Gastroesophageal sphincter (tissue), 4 donors: Measurements from ENCODE around the gene PKN1. TPM values are rescaled to one million over a fixed set of nuclear protein-coding genes. Genes with fewer than 3 reads are reported as not detected.

ENCODE experiments used
- ATAC-seq: fragments of 150-250 bp; one replicate; pipeline ENCODE4 v1.9.1; 2016; ENCODE audit warnings: mild to moderate bottlenecking, moderate library complexity
- H3K27ac ChIP-seq, 4 donors: fragments of 200-600 bp; sonication (generic) in 3 of 4; 1 replicate in 3 of 4; 2 replicates in 1 of 4; pipeline ENCODE4 v1.5.1; 2016 to 2019
- H3K27me3 ChIP-seq: fragments of 200-600 bp; sonication (generic); one replicate; pipeline ENCODE4 v1.5.1; 2019
- H3K36me3 ChIP-seq, 2 donors: fragments of 200-600 bp; sonication (generic); one replicate each; pipeline ENCODE4 v1.5.1; 2019; ENCODE audit warnings: control low read depth in 1 of 2
- H3K4me1 ChIP-seq, 3 donors: fragments of 200-600 bp; sonication (generic); 1 replicate in 2 of 3; 2 replicates in 1 of 3; pipeline ENCODE4 v1.5.1; 2016 to 2019; ENCODE audit warnings: control low read depth in 2 of 3
- H3K4me3 ChIP-seq, 2 donors: fragments of 200-600 bp; sonication (generic); one replicate each; pipeline ENCODE4 v1.5.1; 2019; ENCODE audit warnings: mild to moderate bottlenecking in 1 of 2, moderate library complexity in 1 of 2
- H3K9me3 ChIP-seq, 3 donors: fragments of 200-600 bp; sonication (generic); one replicate each; pipeline ENCODE4 v1.5.1; 2017 to 2019; ENCODE audit warnings: control low read depth in 2 of 3
- EP300 ChIP-seq: sonication (generic); formaldehyde crosslinking; IDR thresholded peaks from one replicate; pipeline ENCODE4 v1.6.1; 2017; ENCODE audit warnings: antibody characterized with exemption, mild to moderate bottlenecking
- POLR2A ChIP-seq, 2 donors: fragments of 450-650 bp; IDR thresholded peaks; one replicate each; pipeline ENCODE4 v1.6.1; 2017; ENCODE audit warnings: antibody characterized with exemption in 2 of 2, mild to moderate bottlenecking in 2 of 2, moderate library complexity in 1 of 2
- POLR2AphosphoS5 ChIP-seq: sonication (generic); formaldehyde crosslinking; IDR thresholded peaks from one replicate; pipeline ENCODE4 v1.6.1; 2017; ENCODE audit warnings: antibody characterized with exemption
- WGBS, 2 donors: methylation state at CpG; one replicate each; pipeline ENCODE4 v1.1.5; 2018; ENCODE audit warnings: low coverage in 1 of 2; 5-methylcytosine and 5-hydroxymethylcytosine counted together
- total RNA-seq, 4 donors: library from RNA; depleted of rRNA; stranded (reverse); fragments of >200 nt; gene quantifications; one replicate each; pipeline ENCODE4 v1.1.0, GENCODE V29; 2016
- TF ChIP-seq, protein P1 (sequence below), 4 experiments: fragments of 200-600 bp in 2 of 4; fragments of 450-650 bp in 2 of 4; sonication (generic) in 1 of 4; IDR thresholded peaks; one replicate each; pipeline ENCODE4 v1.5.1; 2017 to 2019; ENCODE audit warnings: antibody characterized with exemption in 4 of 4, mild to moderate bottlenecking in 2 of 4, moderate library complexity in 2 of 4

The PKN1 gene
- total RNA-seq, 4 donors from 2014 or later: 98.2 to 286 (median 139) TPM

DNA sequence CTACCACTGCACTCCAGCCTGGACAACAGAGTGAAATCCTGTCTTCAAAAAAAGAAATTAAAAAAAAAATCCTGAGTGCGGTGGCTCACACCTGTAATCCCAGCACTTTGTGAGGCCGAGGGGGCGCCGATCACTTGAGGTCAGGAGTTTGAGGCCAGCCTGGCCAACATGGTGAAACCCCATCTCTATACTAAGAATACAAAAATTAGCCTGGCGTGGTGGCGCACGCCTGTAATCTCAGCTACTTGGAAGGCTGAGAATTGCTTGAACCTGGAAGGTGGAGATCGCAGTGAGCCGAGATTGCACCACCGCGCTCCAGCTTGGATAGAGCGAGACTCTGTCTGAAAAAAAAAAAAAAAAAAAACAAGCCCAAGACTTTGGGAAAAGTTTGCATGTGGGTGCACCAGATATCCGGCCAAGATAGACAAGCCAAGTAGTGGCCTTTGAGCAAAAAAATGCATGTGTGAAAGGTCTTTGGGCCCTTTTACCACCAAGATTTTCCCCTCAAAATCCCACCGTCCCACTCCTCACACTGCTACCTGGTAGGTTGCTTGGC is 79.4 kb downstream of the PKN1 start:
- no peak for ATAC-seq
- 76 to 90% methylated on average over 4 to 11 of the region's 14 CpGs for WGBS, 2 donors
- no peak overlapping the region for H3K4me3 ChIP-seq
- H3K36me3 ChIP-seq: peaks cover 0 to 41% of the 10 kb centered on the region in 2 donors
- no peaks in the 10 kb centered on the region for H3K27me3 ChIP-seq
- H3K4me1 ChIP-seq: peaks cover 0 to 55% (median 26%) of the 10 kb centered on the region in 3 donors
- H3K27ac ChIP-seq: no peak overlapping the region
- TF ChIP-seq EP300 (no peak), POLR2AphosphoS5 (no peak), POLR2A (IDR thresholded peaks at IDR 0.05) (no peak)
- TF ChIP-seq, protein P1, sequence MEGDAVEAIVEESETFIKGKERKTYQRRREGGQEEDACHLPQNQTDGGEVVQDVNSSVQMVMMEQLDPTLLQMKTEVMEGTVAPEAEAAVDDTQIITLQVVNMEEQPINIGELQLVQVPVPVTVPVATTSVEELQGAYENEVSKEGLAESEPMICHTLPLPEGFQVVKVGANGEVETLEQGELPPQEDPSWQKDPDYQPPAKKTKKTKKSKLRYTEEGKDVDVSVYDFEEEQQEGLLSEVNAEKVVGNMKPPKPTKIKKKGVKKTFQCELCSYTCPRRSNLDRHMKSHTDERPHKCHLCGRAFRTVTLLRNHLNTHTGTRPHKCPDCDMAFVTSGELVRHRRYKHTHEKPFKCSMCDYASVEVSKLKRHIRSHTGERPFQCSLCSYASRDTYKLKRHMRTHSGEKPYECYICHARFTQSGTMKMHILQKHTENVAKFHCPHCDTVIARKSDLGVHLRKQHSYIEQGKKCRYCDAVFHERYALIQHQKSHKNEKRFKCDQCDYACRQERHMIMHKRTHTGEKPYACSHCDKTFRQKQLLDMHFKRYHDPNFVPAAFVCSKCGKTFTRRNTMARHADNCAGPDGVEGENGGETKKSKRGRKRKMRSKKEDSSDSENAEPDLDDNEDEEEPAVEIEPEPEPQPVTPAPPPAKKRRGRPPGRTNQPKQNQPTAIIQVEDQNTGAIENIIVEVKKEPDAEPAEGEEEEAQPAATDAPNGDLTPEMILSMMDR (IDR thresholded peaks at IDR 0.05): no peak
- H3K9me3 ChIP-seq: no peaks in the 10 kb centered on the region

DNA sequence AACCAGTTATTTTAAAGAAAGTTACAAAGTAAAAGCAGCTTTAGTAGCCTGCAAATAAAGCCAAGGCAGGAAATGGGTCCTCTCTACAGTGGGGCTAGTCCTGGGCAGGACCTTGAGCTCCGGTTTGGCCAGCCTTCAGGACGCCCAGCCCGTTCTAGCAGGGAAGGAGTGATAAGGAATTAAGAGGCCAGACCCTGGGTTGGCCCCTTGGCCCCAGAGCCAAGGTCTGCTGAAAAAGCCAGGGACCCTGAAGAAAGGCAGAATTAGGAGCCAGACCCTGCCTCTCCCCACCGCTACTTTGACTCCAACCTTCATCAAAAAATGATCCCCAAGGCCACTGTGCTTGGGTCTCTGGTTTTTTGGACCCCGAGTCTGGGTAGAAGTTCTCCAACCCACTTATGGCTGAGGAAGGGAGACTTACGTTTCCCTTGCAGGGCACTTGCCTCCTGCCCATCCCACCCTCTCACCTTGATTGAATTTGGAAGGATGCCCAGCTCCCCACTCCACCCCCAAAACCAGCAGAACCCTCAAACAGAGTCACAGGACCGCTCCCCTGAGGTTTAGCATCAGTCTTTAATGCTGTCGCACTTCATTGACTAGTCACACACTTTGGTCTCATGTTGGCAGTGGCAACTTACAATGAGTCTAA is 81.2 kb downstream of the PKN1 start:
- Histone ChIP-seq H3K36me3 (peaks cover 0 to 41% of the 10 kb centered on the region in 2 donors), H3K4me3 (no peak overlapping the region), H3K4me1 (peaks cover 0 to 59% (median 30%) of the 10 kb centered on the region in 3 donors), H3K9me3 (no peaks in the 10 kb centered on the region), H3K27ac (peak overlapping the region in 3 of 4 donors; percentile 18 to 35 (median 26)), H3K27me3 (no peaks in the 10 kb centered on the region)
- no peak for ATAC-seq
- TF ChIP-seq, protein P1 (IDR thresholded peaks at IDR 0.05): no peak
- TF ChIP-seq EP300 (no peak), POLR2AphosphoS5 (no peak), POLR2A (IDR thresholded peaks at IDR 0.05) (no peak)
- 37 to 78% methylated on average over 3 to 4 of the region's 8 CpGs for WGBS, 2 donors

DNA sequence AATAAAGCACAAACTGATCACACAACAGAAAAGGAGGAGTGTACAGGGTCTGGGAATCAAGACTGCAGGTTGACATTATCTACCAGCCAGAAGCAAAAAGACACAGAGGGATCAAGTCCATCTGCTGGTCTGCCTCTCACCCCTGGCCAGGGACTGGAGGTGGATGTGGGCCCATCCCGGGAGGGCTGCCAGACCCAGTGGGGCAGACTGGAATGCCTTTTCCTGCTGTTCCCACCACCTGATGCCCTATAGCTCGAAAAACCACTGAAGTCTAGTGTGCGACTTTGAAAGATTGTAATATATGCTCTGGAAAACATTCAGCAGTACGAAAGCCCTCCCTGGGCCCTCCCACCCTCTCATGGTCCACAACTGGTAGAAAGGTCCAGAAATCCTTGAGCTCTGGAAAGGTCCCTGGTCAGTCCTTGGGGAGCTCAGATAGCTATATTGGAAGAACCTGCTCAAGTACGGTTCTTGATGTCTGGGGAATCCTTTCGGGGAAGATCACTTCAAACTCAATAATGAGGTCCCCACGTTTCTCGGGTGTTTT is 82.5 kb downstream of the PKN1 start:
- Histone ChIP-seq H3K36me3 (peaks cover 0 to 41% of the 10 kb centered on the region in 2 donors), H3K4me1 (peaks cover 0 to 56% (median 30%) of the 10 kb centered on the region in 3 donors), H3K27me3 (no peaks in the 10 kb centered on the region), H3K27ac (peak overlapping the region in 3 of 4 donors; percentile 48 to 99 (median 55)), H3K4me3 (peak overlapping the region in 1 of 2 donors; percentile 94), H3K9me3 (no peaks in the 10 kb centered on the region)
- TF ChIP-seq EP300 (no peak), POLR2A (IDR thresholded peaks at IDR 0.05) (no peak), POLR2AphosphoS5 (no peak)
- TF ChIP-seq, protein P1 (IDR thresholded peaks at IDR 0.05): no peak
- no peak for ATAC-seq
- 45% methylated on average over 4 of the region's 8 CpGs; no CpG with 5 or more reads in 1 of the 2 donors for WGBS, 2 donors

DNA sequence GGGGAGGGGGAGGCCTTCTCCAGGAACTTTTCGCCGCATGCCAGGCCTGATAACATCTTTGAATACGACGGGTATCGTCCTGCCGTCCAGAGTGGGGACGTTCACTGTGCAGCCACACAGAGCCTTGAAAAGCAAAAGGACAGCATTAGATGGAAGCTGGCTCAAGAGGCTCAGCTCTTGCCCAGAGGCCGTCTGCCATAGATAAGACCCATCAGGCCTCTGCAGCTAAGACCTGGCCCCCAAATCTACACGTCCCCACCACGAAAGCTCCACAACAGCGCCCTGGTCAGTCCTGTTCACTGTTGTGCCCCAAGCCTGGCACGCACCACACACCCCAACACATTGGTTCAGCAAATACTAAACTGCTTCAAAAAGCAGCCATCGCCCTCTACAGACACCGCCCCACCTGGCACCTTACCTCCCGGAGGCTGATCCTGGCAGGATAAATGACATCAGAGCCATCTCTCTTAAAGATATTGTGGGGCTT is 83.0 kb downstream of the PKN1 start:
- H3K9me3 ChIP-seq: no peaks in the 10 kb centered on the region
- H3K4me1 ChIP-seq: peaks cover 0 to 53% (median 30%) of the 10 kb centered on the region in 3 donors
- H3K36me3 ChIP-seq: peaks cover 0 to 41% of the 10 kb centered on the region in 2 donors
- TF ChIP-seq POLR2A (IDR thresholded peaks at IDR 0.05) (no peak), EP300 (no peak)
- no peak for ATAC-seq
- WGBS, 2 donors: 62% methylated on average over 7 of the region's 15 CpGs; no CpG with 5 or more reads in 1 of the 2 donors
- H3K27ac ChIP-seq: peak overlapping the region in 3 of 4 donors; percentile 55 to 99 (median 99)
- H3K4me3 ChIP-seq: peak overlapping the region; percentile 82 to 94
- H3K27me3 ChIP-seq: no peaks in the 10 kb centered on the region

DNA sequence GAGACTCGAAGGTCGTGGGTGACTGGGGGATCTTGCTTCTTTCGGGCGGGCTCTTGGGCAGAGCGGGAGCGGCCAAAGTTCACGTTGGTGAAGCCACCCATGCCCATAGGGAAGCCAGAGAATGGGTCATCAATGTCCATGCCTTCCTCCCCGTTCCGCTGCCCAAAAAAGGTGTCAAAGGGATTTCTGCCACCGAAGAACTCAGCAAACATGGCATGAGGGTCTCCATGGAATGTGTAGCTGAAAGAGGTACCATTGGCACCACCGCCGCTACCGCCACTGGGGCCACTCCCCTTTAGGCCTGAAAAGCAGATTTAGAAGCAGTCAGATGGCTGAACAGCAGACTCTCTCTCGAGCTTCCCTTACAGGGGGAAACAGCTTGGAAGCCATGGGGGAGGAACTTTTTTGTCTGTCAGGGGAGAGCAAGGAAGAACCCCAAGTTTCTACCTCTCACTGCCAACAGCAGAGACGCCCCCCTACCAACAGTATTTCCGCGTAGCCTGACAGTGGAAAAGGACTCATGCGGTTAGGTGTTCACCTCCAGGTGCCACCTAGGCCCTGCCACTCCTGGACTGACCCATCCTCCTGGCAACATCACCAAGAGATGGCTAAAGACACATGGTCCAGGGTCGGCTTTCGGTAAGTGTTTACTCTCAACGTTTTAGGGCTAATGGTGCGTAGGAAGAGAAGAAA is 83.8 kb downstream of the PKN1 start:
- Histone ChIP-seq H3K4me3 (peak overlapping the region; percentile 82 to 94), H3K27ac (peak overlapping the region; percentile 96 to 99 (median 98)), H3K27me3 (no peaks in the 10 kb centered on the region), H3K4me1 (peaks cover 0 to 50% (median 30%) of the 10 kb centered on the region in 3 donors), H3K9me3 (no peaks in the 10 kb centered on the region), H3K36me3 (peaks cover 0 to 41% of the 10 kb centered on the region in 2 donors)
- ATAC-seq: no peak
- TF ChIP-seq POLR2A (IDR thresholded peaks at IDR 0.05): no peak
- TF ChIP-seq, protein P1 (IDR thresholded peaks at IDR 0.05): no peak
- no peak for TF ChIP-seq POLR2AphosphoS5
- no peak for TF ChIP-seq EP300
- whole genome bisulfite sequencing, 2 donors: 7 to 16% methylated on average over 3 to 12 of the region's 22 CpGs
